MCF 10A (cell line): ENCODE data around the gene SQOR. TPM values are rescaled to one million over a fixed set of nuclear protein-coding genes. Genes with fewer than 3 reads are reported as not detected.

Experiments
- BruUV-seq: library from RNA; stranded (reverse); fragments of 400-500 nt; replicated peaks from 2 replicates; lab custom pipeline; 2021; lab: Mats Ljungman, UMichigan
- CTCF ChIA-PET: fragments of 300-600 bp; sonication (Branson Sonifier 250); formaldehyde crosslinking; extraction: SDS; loops from one replicate; lab custom pipeline; 2021; ENCODE audit warnings: antibody characterized with exemption, inconsistent platforms; lab: Yijun Ruan, JAX
- POLR2A ChIA-PET: fragments of 300-600, 350-650 bp; sonication (Branson Sonifier 250); formaldehyde crosslinking; extraction: SDS; loops from one replicate; lab custom pipeline; 2020; ENCODE audit warnings: antibody characterized with exemption, inconsistent platforms; lab: Yijun Ruan, JAX
- DNase-seq: peaks from one replicate; pipeline ENCODE4 v3.0.0-alpha.2; 2018; ENCODE audit not compliant: unreplicated experiment
- H3K27ac Mint-ChIP-seq: one replicate; pipeline ENCODE4 v1.8.0; 2022; ENCODE audit warnings: mild to moderate bottlenecking, low read depth, mixed read lengths; ENCODE audit not compliant: unreplicated experiment
- H3K27me3 Mint-ChIP-seq: one replicate; pipeline ENCODE4 v1.8.0; 2022; ENCODE audit warnings: mixed read lengths; ENCODE audit not compliant: insufficient read depth, unreplicated experiment
- H3K36me3 Mint-ChIP-seq: one replicate; pipeline ENCODE4 v1.8.0; 2022; ENCODE audit warnings: mild to moderate bottlenecking, moderate library complexity, mixed read lengths; ENCODE audit not compliant: insufficient read depth, unreplicated experiment
- H3K4me1 Mint-ChIP-seq: one replicate; pipeline ENCODE4 v1.8.0; 2022; ENCODE audit warnings: mixed read lengths; ENCODE audit not compliant: insufficient read depth, unreplicated experiment
- H3K4me3 Mint-ChIP-seq: one replicate; pipeline ENCODE4 v1.8.0; 2022; ENCODE audit warnings: mild to moderate bottlenecking, moderate library complexity, mixed read lengths; ENCODE audit not compliant: unreplicated experiment
- H3K9me3 Mint-ChIP-seq: one replicate; pipeline ENCODE4 v1.8.0; 2022; ENCODE audit warnings: mixed read lengths; ENCODE audit not compliant: unreplicated experiment
- CTCF ChIP-seq: fragments of 200-600 bp; IDR thresholded peaks from one replicate; pipeline ENCODE4 v1.8.0; 2022; ENCODE audit warnings: antibody characterized with exemption, mild to moderate bottlenecking; ENCODE audit not compliant: unreplicated experiment
- intact Hi-C: fragments of 100-400 bp; cut with micrococcal nuclease; formaldehyde crosslinking; loops from 2 replicates; pipeline ENCODE4 v1.14.1; 2022
- total RNA-seq: library from RNA; stranded (reverse); gene quantifications from 2 replicates; pipeline ENCODE4 v1.2.3, GENCODE V29; 2022

Gene SQOR
- total RNA-seq, 1 experiment from 2014 or later = 75.0 TPM

GRCh38 chr15:45606841-45607240 is 28.0 kb upstream of the SQOR start:
- no peaks in the 10 kb centered on the region for H3K4me1 Mint-ChIP-seq
- ChIA-PET POLR2A (interaction anchor here (0.6 to 1.7 kb wide), 4 partner anchors 18 to 216 kb away, joined by 4 to 5 read pairs (median 4); partner anchors contain the start of gene BLOC1S6), CTCF (interaction anchor here (0.7 to 1.8 kb wide), 4 partner anchors 10 to 147 kb away, joined by 4 to 6 read pairs (median 4); no protein-coding TSS in a partner anchor)
- no peak for DNase-seq
- H3K4me3 Mint-ChIP-seq = no peak overlapping the region
- no peaks in the 10 kb centered on the region for H3K27me3 Mint-ChIP-seq
- BruUV-seq = no TSS peak
- peaks cover 58% of the 10 kb centered on the region for H3K36me3 Mint-ChIP-seq
- H3K27ac Mint-ChIP-seq = no peak overlapping the region
- TF ChIP-seq CTCF = no peak
- intact Hi-C loops = no loop called here
- H3K9me3 Mint-ChIP-seq = no peaks in the 10 kb centered on the region

- no peak overlapping the region for H3K4me3 Mint-ChIP-seq
- H3K27me3 Mint-ChIP-seq = no peaks in the 10 kb centered on the region
- CTCF ChIA-PET = interaction anchor here (0.6 to 6.4 kb wide), 11 partner anchors 8 to 246 kb away, joined by 3 to 104 read pairs (median 4); partner anchors contain the start of gene BLOC1S6
- H3K36me3 Mint-ChIP-seq = peaks cover 33% of the 10 kb centered on the region
- no peak overlapping the region for H3K27ac Mint-ChIP-seq
- BruUV-seq = no TSS peak
- intact Hi-C loops = loop anchor here (1.0 kb wide), 1 partner anchor 89 kb away; the partner anchor contains the start of gene SLC30A4
- POLR2A ChIA-PET = interaction anchor here (0.7 to 1.3 kb wide), 4 partner anchors 9 to 113 kb away, joined by 3 to 5 read pairs (median 4); no protein-coding TSS in a partner anchor
- H3K9me3 Mint-ChIP-seq = no peaks in the 10 kb centered on the region
- DNase-seq = peak; percentile 37
- peaks cover 6% of the 10 kb centered on the region for H3K4me1 Mint-ChIP-seq
- peak; percentile 43 for TF ChIP-seq CTCF
Measured at GRCh38 chr15:45611305-45611704, 23.5 kb upstream of the SQOR start.

- Mint-ChIP-seq H3K27ac (no peak overlapping the region), H3K9me3 (no peaks in the 10 kb centered on the region), H3K27me3 (no peaks in the 10 kb centered on the region), H3K4me1 (peaks cover 6% of the 10 kb centered on the region), H3K4me3 (no peak overlapping the region), H3K36me3 (peaks cover 19% of the 10 kb centered on the region)
- intact Hi-C loops = no loop called here
- POLR2A ChIA-PET = interaction anchor here (0.6 to 1.9 kb wide), 5 partner anchors 21 to 155 kb away, joined by 3 to 15 read pairs (median 4); partner anchors contain the start of gene BLOC1S6
- no TSS peak for BruUV-seq
- no peak for TF ChIP-seq CTCF
- CTCF ChIA-PET = interaction anchor here (0.6 to 6.4 kb wide), 24 partner anchors 8 to 213 kb away, joined by 3 to 104 read pairs (median 4); partner anchors contain the start of genes BLOC1S6 and SQOR
- DNase-seq = no peak
Measured at GRCh38 chr15:45612790-45613415, 21.9 kb upstream of the SQOR start.

- intact Hi-C loops = no loop called here
- H3K4me3 Mint-ChIP-seq = no peak overlapping the region
- POLR2A ChIA-PET = interaction anchor here (0.7 to 1.2 kb wide), 3 partner anchors 19 to 30 kb away, joined by 3 to 4 read pairs (median 3); partner anchors contain the start of gene BLOC1S6
- H3K9me3 Mint-ChIP-seq = no peaks in the 10 kb centered on the region
- DNase-seq = no peak
- no TSS peak for BruUV-seq
- H3K4me1 Mint-ChIP-seq = peaks cover 6% of the 10 kb centered on the region
- no peaks in the 10 kb centered on the region for H3K27me3 Mint-ChIP-seq
- no peaks in the 10 kb centered on the region for H3K36me3 Mint-ChIP-seq
- CTCF ChIA-PET = interaction anchor here (0.7 to 6.4 kb wide), 6 partner anchors 10 to 188 kb away, joined by 3 to 104 read pairs (median 4); no protein-coding TSS in a partner anchor
- no peak for TF ChIP-seq CTCF
- H3K27ac Mint-ChIP-seq = no peak overlapping the region
Measured at GRCh38 chr15:45616901-45617323, 17.9 kb upstream of the SQOR start.
